Stomach (tissue), 4 donors: Measurements from ENCODE around the gene ZNF329.

Source experiments
- EP300 ChIP-seq: sonication (generic); formaldehyde crosslinking; IDR thresholded peaks from one replicate; pipeline ENCODE4 v1.6.1; 2017; ENCODE audit warnings: antibody characterized with exemption
- POLR2A ChIP-seq, 4 donors: fragments of 450-650 bp; IDR thresholded peaks; one replicate each; pipeline ENCODE4 v1.6.1; 2016; ENCODE audit warnings: antibody characterized with exemption in 4 of 4, control low read depth in 2 of 4, mild to moderate bottlenecking in 1 of 4, moderate library complexity in 1 of 4
- TF ChIP-seq, protein P1 (sequence below), 7 experiments: fragments of 450-650 bp in 4 of 7; fragments of 200-600 bp in 3 of 7; sonication (generic) in 3 of 7; IDR thresholded peaks; one replicate each; pipeline ENCODE4 v1.5.1; 2016 to 2019; ENCODE audit warnings: antibody characterized with exemption in 7 of 7, control low read depth in 2 of 7, mild to moderate bottlenecking in 1 of 7

GRCh38 chr19:58183817-58184215 is 33.2 kb upstream of the ZNF329 start:
- no peak for TF ChIP-seq POLR2A (IDR thresholded peaks at IDR 0.05)
- TF ChIP-seq, protein P1, sequence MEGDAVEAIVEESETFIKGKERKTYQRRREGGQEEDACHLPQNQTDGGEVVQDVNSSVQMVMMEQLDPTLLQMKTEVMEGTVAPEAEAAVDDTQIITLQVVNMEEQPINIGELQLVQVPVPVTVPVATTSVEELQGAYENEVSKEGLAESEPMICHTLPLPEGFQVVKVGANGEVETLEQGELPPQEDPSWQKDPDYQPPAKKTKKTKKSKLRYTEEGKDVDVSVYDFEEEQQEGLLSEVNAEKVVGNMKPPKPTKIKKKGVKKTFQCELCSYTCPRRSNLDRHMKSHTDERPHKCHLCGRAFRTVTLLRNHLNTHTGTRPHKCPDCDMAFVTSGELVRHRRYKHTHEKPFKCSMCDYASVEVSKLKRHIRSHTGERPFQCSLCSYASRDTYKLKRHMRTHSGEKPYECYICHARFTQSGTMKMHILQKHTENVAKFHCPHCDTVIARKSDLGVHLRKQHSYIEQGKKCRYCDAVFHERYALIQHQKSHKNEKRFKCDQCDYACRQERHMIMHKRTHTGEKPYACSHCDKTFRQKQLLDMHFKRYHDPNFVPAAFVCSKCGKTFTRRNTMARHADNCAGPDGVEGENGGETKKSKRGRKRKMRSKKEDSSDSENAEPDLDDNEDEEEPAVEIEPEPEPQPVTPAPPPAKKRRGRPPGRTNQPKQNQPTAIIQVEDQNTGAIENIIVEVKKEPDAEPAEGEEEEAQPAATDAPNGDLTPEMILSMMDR (IDR thresholded peaks at IDR 0.05): no peak
- no peak for TF ChIP-seq EP300
